ENCODE data around the gene DNAH10.

The DNAH10 gene, protein sequence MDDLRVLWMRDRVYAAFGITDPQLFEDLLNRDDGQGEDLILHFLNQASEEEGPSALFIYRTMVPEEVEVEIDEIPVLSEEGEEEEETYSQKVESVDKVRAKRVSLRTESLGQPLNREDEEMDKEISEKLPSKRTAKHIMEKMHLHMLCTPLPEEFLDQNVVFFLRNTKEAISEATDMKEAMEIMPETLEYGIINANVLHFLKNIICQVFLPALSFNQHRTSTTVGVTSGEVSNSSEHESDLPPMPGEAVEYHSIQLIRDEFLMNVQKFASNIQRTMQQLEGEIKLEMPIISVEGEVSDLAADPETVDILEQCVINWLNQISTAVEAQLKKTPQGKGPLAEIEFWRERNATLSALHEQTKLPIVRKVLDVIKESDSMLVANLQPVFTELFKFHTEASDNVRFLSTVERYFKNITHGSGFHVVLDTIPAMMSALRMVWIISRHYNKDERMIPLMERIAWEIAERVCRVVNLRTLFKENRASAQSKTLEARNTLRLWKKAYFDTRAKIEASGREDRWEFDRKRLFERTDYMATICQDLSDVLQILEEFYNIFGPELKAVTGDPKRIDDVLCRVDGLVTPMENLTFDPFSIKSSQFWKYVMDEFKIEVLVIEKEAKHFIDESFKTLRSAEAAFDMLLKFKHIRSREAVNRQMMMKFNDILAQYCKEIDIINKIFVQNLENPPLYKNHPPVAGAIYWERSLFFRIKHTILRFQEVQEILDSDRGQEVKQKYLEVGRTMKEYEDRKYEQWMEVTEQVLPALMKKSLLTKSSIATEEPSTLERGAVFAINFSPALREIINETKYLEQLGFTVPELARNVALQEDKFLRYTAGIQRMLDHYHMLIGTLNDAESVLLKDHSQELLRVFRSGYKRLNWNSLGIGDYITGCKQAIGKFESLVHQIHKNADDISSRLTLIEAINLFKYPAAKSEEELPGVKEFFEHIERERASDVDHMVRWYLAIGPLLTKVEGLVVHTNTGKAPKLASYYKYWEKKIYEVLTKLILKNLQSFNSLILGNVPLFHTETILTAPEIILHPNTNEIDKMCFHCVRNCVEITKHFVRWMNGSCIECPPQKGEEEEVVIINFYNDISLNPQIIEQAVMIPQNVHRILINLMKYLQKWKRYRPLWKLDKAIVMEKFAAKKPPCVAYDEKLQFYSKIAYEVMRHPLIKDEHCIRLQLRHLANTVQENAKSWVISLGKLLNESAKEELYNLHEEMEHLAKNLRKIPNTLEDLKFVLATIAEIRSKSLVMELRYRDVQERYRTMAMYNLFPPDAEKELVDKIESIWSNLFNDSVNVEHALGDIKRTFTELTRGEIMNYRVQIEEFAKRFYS (N-terminal part only)

DNA sequence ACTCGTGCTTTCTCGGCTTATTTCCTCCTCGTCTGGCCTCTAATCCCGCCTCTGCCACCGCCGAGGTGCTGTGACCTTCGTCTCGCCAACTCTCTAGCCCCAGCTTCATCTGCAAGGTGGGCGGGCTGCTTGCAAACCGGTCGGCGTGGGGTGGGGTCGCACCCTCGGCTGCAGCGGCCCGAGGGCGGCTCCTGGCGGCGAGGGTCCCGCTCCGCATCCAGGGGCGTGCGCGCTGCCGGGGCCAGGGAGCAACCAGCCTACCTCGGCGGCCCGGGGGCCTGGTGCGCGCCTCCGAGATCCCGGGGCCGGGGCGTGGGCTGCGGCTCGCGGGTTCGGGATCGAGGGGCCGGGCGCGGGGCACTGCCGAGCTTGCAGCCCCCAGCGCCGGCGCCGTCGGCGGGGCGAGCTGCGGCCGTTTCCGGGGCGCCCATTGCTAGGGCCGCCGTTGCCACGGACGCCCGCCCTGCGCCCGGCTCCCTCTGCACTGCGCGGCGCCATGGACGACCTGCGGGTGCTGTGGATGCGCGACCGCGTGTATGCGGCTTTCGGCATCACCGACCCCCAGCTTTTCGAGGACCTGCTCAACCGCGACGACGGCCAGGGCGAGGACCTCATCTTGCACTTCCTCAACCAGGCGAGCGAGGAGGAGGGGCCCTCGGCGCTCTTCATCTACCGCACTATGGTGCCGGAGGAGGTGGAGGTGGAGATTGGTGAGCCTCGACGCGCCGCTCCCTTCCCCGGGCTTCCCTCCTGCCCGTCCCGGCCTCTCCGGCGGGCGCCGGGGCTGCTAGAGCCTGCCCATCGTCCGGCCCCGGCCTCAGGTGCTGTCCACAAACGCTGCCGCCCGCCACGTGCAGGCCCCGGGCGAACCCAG, at the start of gene DNAH10:
DNAH10 (plus strand) TSS at position 461 of the 874 bp plus-strand sequence; CDS start at position 497, 36 bp downstream.
- no peak for DNase-seq

DNA sequence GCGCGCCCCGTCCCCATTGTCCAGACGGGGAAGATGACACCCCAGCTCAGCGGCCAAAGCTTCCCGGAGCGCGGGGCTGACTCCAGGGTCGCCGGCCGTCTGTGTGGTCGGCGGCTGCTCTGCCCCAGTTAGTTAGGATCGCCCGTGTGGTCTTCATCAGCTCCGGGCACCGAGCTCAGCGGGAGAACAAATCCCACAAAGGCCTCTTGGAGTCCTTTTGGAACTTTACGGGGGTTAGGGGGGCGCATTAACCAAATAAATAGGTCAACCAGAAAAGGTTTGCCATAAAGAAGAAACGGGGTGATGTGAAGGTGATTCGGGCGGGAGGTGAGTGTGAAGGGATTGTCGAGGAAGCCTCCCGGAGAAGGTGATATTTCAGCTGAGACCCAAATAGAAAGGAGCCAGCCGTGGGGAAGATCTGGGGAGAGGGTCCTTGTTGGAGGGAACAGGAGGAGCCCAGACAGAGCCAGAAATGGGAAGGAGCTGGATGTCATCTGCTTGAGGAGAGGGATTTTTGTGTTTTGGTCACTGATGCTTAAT, 49.3 kb upstream of the DNAH10 start:
- peak; percentile 34 for DNase-seq

DNA sequence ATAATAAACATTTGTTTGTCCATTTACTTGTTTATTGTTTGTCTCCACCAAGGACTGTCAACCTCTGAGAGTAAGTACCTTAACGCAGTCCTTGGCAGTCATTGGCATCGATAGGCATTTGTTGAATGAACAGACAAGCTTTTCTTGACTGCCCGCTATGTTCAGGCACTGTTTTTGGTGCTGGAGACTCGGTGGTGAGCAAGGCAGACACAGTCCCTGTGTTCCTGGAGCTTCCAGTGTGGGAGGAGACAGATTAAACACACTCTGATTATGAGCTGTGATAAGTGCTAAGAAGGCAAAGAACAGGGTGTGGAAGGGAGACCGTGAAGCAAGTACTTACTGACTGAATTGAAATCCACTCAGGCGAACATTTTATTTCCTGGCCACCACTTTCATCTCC, 48.7 kb upstream of the DNAH10 start:
- peak; percentile 76 for DNase-seq

DNA sequence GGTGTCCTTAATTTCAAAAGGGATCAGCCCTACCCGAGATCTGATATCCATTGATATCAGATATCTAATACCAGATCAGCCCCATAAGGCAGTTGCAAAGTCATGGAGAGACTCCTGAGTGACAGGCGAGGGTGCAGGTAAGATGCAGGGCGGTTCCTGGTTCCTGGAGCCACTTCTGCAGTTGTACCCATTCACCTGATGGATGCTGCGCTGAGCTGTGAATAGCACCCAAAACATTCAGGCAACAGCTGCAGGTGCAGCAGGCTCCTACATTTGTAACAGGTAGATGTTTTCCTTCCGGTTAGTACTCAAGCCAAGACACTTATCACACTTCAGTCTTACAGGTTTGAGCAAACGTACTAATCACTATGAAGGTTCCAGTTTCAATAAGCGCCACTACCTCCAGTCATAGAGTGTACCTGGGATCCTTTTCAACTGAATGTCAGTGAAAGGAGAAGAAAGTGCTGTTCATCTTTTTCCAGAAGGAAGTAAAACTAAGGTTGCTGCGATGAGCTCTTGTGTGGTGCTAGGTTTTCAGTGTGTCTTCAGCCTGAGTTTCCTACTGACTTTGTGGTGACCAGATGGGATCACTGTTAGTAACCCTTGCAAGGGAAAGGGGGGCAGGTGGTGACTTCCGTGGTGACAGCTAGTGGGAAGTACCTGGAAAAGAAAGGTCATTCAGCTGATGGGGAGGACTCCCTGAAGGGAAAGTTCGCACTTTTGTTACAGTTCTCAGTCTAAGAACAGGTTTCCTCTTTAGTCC, 48.1 kb upstream of the DNAH10 start:
- DNase-seq, result peak; percentile 51

DNA sequence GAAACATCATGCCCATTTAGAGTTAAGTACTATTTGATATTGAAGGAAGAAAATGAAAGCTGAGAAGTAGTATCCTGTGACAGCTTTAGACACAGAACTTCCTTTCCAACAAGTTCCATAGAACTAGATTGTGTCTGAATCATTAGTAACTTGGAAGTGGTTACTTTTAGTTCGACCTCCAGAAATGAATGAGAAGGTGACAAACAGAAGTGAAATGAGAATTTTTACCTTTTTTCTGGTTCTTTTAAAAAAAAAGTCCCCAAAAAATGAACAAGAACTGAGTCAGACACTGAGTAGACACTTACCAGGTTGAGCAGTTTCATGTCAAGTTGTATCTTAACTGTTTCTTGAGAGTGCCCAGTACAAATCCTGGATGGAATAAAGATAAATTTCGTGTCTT, 46.9 kb upstream of the DNAH10 start:
- DNase-seq, result peak; percentile 49

DNA sequence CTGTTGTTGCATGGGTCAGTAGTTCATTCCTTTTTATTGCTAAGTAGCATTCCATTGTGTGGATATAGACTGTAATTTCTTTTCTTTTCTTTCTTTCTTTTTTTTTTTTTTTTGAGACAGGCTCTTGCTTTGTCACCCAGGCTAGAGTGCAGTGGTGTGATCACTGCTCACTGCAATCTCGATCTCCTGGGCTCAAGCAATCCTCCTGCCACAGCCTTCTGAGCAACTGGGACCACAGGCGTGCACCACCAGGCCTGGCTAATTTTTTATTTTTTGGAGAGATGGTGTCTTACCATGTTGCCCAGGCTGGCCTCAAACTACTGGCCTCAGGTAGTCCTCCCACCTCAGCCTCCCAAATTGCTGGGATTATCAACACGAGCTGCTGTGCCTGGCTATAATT, 44.8 kb upstream of the DNAH10 start:
- DNase-seq, result peak; percentile 25

DNA sequence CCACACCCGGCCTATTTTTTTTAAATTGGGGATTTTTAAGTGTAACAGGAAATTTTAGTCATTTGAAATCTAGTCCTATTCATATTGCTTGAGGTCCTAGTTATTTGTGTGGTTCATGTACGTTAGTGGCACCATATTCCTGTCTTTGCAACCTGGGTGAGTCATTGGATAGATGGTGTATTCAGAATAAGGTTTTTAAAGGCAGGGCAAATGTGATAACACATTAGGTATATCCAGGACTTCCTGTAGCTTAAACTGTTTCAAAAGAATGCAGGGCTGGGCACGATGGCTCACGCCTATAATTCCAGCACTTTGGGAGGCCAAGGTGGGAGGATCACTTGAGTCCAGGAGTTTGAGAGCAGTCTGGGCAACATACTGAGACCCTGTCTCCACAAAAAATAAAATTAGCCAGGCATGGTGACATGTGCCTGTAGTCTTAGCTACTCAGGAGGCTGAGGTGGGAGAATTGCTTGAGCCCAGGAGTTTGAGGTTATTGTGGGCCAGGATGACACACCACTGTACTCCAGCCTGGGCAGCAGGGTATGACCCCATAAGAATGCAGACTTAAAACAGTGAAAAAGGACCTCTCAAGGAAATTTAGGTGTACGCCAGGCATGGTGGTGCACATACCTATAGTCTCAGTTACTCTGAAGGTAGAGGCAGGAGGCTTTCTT, 41.8 kb upstream of the DNAH10 start:
- no peak for DNase-seq

DNA sequence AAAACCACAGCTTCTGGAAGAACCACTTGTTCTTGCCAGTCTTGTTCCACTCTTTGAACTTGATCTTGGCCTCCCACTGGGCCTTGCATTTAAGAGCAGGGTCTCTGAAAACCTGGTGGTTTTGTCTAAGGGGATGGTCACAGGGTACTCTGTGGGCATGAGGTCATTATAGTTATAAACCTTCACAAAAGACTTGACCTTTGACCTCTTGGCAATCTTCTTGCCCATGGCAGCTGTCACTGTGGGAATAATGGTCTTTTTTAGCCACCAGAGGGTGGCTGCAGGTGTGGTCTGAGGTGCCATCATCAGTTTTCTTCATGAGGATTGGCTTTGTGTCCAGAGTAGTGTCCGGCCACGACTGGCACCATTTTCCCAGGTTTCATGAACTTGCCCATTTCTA, 40.9 kb upstream of the DNAH10 start:
- DNase-seq, result no peak

DNA sequence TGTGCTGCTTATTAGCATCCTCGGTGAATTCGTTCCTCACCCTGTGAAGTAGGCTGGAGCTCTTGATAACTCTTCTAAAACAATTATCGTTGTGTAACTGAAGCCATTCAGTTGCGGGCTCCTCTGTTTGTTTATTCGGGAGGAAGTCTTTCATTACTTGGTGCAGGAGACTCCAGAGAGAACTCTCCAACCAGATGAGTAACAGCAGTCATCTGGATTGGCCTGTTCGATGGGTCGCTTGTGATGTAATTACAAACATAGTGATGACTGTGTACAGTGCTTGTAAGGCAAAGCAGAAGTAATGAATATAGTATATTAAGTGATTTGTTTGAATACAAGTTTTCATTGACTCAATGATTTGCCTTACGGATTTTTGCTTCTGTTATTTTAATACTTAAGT, 39.1 kb upstream of the DNAH10 start:
- DNase-seq, result no peak

DNA sequence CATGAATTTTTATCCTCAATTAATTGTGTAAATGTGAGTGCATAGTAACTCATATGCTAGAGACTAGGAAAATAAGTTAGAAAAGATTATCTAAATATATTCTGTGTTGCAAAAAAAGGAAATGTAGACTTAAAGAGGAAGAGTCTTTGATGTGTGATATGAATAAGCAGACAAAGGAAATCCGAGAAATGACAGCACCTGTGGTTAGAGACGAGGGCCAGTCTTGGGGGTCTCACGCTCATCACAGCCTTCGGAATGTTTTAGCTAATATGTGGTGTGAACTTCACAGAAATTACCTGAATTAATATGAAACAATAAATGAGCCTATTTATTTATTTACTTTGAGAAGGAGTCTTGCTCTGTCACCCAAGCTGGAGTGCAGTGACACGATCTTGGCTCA, 38.3 kb upstream of the DNAH10 start:
- no peak for DNase-seq

DNA sequence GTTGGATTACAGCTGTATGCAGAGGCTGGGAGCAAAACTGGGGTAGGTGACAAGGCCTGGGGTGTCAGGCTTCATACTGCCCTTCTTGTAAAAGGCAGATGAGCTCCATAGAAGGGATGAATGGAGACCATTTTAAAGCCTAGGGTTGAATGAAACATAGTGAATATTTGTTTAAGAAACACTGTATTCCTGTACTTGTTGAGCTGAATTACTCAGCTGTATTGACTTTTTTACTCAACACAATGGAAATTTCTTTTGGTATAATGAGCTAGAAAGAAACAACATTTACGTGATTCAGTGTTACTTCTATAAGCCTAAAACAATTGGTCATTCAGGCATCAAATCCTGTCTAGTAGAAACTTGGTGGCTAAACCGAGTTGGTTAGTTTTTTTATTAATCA, 35.9 kb upstream of the DNAH10 start:
- no peak for DNase-seq

DNA sequence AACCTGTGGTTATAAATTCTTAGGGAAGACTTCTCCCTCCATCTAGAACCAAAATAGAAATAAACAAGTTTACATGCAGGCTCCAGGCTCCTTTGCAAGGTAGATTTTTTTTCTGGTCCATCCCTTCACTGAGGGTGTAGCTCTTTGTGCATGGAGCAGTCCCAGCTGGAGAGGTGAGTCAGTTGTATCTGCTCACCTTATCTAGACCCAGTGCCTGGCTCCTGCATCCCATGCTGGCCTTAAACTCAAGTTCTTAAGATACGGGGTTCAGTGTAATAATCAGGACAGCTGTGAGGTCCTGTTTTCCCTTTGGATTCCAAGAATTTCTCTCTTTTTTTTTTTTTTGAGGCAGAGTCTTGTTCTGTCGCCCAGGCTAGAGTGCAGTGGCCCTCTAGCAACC, 35.1 kb upstream of the DNAH10 start:
- DNase-seq, result no peak

DNA sequence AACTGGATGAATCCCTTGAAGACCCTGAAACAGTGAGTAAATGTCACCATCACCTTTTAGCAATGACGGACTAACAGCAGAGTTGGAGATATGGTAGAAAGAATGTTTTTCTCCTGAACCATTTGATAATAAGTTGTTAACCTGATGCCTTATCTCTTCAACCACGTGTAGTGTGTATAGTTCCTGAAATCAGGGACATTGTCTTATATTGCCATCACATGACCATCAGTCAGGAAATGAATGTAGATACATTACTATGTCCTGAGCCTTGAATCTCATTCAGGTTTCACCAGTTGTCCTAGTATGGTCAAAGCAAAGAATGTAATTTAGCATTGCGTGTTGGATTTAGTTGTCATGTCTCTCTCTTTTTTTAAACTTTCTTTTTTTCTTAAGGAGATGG, 34.2 kb upstream of the DNAH10 start:
- DNase-seq, result no peak

DNA sequence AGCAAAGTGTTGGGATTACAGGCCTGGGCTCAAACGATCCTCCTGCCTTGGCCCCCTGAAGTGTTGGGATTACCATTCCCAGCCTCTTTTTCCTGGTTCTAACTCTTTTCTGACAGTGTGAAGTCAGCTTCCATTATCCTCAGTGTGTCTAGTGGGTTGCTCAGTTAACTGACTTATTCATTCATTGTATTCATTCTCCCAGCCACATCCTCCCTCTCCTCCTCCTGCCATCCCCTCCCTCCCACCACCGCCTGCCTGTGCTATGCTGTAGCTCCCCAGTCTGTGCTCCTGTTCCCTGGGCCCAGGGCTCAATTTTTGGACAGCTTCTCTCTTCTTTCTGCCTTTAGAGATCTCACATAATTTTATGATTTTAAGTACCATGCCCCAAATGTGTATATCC, 30.5 kb upstream of the DNAH10 start:
- no peak for DNase-seq

DNA sequence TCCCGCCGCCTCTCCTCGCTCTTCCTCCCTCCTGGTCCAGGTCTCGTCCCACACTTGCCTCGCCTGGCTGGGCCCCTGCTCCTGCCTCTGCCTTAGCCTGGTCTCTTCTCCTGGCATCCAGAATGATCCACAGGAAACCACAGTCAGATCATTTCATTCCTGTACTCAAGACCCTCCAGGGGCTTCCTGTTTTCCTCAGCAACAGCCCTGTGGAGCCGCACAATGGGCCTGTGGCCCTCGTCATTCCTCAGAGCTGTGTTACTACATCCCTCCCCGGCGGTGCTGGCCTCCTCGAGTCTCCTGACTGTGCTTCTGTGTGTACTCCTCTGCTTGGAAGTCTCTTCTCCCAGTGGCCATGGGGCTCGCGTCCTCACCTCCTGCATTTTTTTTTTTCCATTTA, 29.9 kb upstream of the DNAH10 start:
- DNase-seq, result no peak

DNA sequence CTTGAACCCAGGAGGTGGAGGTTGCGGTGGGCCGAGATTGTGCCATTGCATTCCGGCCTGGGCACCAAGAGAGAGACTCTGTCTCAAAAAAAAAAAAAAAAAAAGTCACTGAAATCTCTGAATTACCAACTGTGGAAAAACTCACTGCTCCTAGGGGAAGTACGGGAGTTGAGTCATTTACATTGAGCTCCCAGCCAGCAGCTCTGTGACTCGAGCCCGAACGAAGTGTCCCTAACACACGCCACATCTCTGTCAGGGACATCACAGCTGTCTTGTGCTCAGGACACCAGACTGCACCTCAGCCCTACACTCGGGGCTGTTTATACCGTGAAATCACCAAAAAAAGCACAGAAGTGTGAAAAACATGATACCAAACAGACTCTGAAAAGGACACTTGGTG, 28.9 kb upstream of the DNAH10 start:
- DNase-seq, result no peak

DNA sequence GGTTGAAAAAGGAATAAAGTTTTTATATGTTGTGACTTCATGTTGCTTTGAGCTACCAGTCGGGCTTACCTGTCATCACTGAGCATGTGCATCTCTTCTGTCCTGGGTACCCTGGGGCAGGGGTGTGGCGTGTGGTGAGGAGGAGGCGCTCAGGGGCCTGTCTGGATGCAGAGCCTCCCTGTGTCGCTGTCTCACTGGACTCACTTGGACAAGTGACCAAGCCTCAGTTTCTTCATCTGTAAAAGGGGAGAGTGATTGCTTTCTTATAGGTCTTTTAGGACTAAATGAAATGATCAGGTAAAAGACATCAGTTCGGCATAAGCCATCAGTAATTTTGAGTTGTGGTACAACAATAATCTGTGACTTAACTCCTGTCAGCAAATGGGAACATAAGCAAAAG, 27.8 kb upstream of the DNAH10 start:
- DNase-seq, result no peak

DNA sequence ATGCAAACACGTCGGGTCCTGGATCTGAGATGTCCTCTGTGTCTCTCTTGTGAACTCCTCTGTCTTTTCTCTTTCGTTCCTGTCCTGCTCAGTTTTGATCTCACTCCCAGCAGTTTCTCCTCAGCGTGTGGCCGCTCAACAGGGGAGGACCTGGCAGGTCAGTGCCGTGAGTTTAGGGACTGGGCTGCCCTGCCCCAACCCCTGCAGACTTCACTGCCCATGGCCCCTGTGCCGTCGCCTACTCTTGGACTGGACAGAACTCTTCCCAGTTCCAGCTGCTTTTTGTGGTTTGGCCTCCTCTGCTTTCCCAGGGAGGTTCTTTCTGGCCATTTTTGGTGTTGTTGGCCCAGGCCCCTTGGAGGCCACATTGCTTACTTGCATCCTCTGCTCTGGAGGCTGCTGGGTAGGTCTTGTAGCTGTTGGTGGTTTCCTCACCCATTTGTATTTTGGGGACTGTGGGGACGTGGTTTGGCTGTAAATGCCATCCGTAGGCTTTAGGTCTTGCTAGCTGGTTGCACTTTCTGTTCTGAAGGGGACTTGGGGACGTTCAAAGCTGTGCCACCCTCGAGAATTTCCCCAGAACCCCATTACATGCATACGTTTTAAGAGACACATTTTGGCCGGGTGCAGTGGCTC, 20.0 kb upstream of the DNAH10 start:
- DNase-seq, result peak; percentile 24

DNA sequence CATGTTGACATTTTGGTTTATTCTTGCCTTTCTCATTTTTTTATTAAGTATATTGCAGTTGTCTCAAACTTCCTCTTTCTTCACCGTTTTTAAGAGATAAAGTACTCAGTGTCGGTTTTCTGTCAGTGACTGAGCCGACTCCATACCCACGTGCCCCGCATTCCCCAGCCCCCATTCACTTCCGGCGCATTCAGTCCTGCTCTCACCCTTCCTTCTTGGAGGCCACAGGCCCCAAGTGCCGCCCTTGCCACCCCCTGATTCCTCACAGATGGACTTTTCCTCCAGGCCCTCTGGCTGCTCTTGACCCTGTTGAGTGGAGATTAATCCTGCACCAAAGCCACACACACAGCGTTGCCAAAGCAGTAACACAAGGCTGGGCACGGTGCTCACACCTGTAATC, 19.1 kb upstream of the DNAH10 start:
- DNase-seq, result peak; percentile 93

DNA sequence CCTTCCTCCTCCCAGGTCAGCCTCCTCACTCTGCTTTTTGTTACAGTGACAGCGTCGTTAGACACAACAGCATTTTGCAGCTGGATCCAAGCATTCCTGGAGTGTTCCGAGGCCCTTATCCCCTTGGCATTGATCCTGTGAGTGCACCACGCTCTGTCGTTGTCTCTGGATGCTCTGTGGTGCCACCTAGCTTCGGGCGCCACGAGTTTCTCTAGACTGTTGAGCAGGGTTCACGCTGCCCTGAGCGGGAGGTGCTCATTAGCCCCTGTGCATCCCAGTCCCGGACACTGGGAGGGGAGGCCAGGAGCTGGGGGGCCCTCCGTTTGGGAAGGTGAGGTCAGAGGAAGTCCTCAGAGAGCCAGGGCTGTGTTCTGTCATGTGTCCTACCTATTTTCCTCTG, 17.3 kb upstream of the DNAH10 start:
- DNase-seq, result no peak
